MV-4-11 (cell line): Measurements from ENCODE around the gene IFNAR1.
A peak's percentile ranks its signal among the peaks of the same experiment; 100 is the strongest.
"Not testable (repeated sequence)": the region's sequence is repeated elsewhere in the genome, so short reads cannot be mapped to it uniquely, and the experiment has no call there.

ENCODE experiments used
- DNase-seq: peaks from one replicate; lab custom pipeline; 2025; lab: John Stamatoyannopoulos, UW

Gene IFNAR1

GRCh38 chr21:33377221-33377920, 52.6 kb downstream of the IFNAR1 start:
- no peak for DNase-seq

- DNase-seq, result no peak
These were observed 53.3 kb downstream of the IFNAR1 start for GRCh38 chr21:33378081-33378480.

GRCh38 chr21:33379934-33380333, 55.2 kb downstream of the IFNAR1 start:
- DNase-seq, result peak; percentile 93

- peak; percentile 94 for DNase-seq
These were observed 55.8 kb downstream of the IFNAR1 start for GRCh38 chr21:33380483-33380998.

GRCh38 chr21:33381381-33381780, 56.6 kb downstream of the IFNAR1 start:
- not testable (repeated sequence) for DNase-seq

GRCh38 chr21:33383056-33383888, 58.5 kb downstream of the IFNAR1 start:
- DNase-seq, result peak; percentile 95

GRCh38 chr21:33384841-33385331, 60.1 kb downstream of the IFNAR1 start:
- DNase-seq, result peak; percentile 19

GRCh38 chr21:33386222-33386784, 61.5 kb downstream of the IFNAR1 start:
- DNase-seq, result no peak

GRCh38 chr21:33387294-33387693, 62.5 kb downstream of the IFNAR1 start:
- DNase-seq, result no peak

GRCh38 chr21:33388188-33388587, 63.4 kb downstream of the IFNAR1 start:
- DNase-seq, result peak; percentile 73

GRCh38 chr21:33390479-33390878, 65.7 kb downstream of the IFNAR1 start:
- no peak for DNase-seq

GRCh38 chr21:33391656-33392055, 66.9 kb downstream of the IFNAR1 start:
- DNase-seq, result peak; percentile 45

- DNase-seq, result no peak
These were observed 67.7 kb downstream of the IFNAR1 start for GRCh38 chr21:33392284-33392985.

- peak; percentile 60 for DNase-seq
These were observed 68.6 kb downstream of the IFNAR1 start for GRCh38 chr21:33393348-33393747.

- peak; percentile 97 for DNase-seq
These were observed 69.5 kb downstream of the IFNAR1 start for GRCh38 chr21:33394260-33394659.

GRCh38 chr21:33395891-33396331, 71.1 kb downstream of the IFNAR1 start:
- peak; percentile 55 for DNase-seq

GRCh38 chr21:33396436-33396835, 71.7 kb downstream of the IFNAR1 start:
- DNase-seq, result no peak

- DNase-seq, result peak; percentile 93
These were observed 72.2 kb downstream of the IFNAR1 start for GRCh38 chr21:33396951-33397350.

GRCh38 chr21:33397717-33398116, 72.9 kb downstream of the IFNAR1 start:
- DNase-seq, result no peak

- no peak for DNase-seq
These were observed 73.6 kb downstream of the IFNAR1 start for GRCh38 chr21:33398361-33398760.

GRCh38 chr21:33401630-33401992, 76.8 kb downstream of the IFNAR1 start:
- peak; percentile 81 for DNase-seq
